ENCODE results near the gene PSMD1.
"Not testable (repeated sequence)": the region's sequence is repeated elsewhere in the genome, so short reads cannot be mapped to it uniquely, and the experiment has no call there.

PSMD1 gene

DNA sequence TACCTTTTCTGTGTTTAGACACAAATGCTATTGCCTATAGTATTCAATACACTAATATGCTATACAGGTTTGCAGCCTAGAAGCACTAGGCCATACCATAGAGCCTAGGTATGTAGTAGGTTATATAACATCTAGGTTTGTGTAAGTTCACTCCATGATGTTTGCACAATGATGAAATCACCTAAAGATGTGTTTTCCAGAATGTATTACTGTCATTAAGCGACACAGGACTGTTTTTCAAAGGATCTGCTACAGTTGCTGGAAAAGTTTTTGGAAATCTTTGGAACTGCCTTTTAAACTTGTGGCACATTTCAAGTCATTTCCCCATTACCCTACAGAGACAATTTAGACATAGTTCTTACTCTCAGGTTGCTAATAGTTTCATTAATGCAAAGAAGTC lies 9.3 kb downstream of the PSMD1 start:
- DNase-seq (ENCODE audit: low spot score), result no peak
- TF ChIP-seq, protein P1, sequence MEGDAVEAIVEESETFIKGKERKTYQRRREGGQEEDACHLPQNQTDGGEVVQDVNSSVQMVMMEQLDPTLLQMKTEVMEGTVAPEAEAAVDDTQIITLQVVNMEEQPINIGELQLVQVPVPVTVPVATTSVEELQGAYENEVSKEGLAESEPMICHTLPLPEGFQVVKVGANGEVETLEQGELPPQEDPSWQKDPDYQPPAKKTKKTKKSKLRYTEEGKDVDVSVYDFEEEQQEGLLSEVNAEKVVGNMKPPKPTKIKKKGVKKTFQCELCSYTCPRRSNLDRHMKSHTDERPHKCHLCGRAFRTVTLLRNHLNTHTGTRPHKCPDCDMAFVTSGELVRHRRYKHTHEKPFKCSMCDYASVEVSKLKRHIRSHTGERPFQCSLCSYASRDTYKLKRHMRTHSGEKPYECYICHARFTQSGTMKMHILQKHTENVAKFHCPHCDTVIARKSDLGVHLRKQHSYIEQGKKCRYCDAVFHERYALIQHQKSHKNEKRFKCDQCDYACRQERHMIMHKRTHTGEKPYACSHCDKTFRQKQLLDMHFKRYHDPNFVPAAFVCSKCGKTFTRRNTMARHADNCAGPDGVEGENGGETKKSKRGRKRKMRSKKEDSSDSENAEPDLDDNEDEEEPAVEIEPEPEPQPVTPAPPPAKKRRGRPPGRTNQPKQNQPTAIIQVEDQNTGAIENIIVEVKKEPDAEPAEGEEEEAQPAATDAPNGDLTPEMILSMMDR (IDR thresholded peaks at IDR 0.05; ENCODE audit: borderline replicate concordance, control extremely low read depth, extremely low read depth, insufficient read depth, missing control alignments), result no peak
- in situ Hi-C loops (cut with MboI; ENCODE audit: low sequenced_read_pairs, unreplicated experiment), result no loop called here

DNA sequence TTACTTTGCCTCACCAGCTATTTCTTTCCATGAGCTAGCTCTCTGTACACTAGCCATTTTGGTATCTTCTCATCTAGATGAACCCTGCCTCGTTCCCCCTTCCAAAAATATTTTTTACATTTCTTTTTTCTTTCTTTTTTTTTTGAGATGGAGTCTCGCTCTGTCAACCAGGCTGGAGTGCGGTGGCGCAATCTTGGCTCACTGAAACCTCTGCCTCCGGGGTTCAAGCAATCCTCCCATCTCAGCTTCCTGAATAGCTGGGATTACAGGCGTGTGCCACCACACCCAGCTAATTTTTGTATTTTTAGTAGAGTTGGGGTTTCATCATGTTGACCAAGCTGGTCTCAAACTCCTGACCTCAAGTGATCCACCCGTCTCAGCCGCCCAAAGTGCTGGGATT lies 10.9 kb downstream of the PSMD1 start:
- DNase-seq (ENCODE audit: low spot score); in situ Hi-C loops (cut with MboI; ENCODE audit: low sequenced_read_pairs, unreplicated experiment): not testable (repeated sequence)

DNA sequence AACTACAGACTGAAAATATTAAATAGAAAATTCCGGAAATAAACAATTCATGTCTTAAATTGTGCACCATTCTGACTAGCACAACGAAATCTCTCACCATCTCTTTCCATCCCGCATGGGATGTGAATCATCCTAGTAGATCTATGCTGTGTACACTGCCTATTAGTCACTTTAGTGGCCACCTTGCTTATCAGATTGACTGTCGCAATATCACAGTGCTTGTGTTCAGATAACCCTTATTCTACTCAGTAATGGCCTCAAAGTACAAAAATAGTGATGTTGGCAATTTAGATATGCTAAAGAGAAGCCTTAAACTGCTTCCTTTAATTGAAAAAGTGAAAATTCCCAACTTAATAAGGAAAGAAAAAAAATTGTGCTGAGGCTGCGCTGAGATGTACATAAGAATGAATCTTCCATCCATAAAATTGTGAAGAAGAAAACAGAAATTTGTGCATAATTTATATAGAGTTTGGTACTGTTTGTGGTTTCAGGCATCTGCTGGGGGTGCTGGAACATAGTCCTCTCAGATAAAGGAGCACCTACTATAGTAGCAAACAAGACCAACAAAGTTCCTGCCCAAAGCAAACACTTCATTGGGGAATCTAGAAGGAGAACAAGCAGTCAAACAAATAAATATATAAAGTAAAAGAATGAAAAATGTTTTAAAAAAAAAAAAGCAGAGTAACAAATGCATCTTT lies 12.0 kb downstream of the PSMD1 start:
- no peak for DNase-seq (ENCODE audit: low spot score)
- TF ChIP-seq, protein P1 (IDR thresholded peaks at IDR 0.05; ENCODE audit: borderline replicate concordance, control extremely low read depth, extremely low read depth, insufficient read depth, missing control alignments), result no peak
- in situ Hi-C loops (cut with MboI; ENCODE audit: low sequenced_read_pairs, unreplicated experiment), result no loop called here

DNA sequence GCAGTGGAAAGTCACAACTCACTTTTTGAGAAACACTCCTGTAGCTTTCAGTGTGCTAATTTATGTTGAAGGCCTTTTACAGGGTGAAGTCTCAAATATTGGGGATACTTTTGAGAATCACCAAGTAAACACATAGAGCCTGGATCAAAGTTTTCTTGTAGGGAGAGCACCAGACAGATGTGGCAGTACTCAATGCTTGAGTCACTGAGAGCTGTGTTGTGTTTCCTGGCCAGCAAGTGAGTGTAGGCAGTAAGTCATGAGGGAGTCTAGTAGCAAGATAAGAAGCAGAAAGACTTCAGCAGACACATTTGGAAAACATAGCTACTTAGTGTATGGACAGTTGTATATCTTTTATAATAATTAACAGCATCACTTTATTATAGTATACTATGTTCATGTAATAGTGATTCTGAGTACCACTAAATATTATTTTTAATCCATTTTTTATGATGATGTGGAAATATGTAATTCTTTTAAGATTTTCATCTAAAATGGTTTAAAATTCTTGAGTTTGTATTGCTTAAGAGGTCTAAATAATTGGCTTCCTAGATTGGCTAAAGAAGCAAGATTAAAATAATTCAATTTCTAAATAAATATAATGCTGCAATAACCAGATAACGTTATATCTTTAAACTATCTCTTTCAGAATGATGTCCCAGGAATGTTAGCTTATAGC lies 12.8 kb downstream of the PSMD1 start:
- TF ChIP-seq, protein P1 (IDR thresholded peaks at IDR 0.05; ENCODE audit: borderline replicate concordance, control extremely low read depth, extremely low read depth, insufficient read depth, missing control alignments), result no peak
- in situ Hi-C loops (cut with MboI; ENCODE audit: low sequenced_read_pairs, unreplicated experiment), result no loop called here

DNA sequence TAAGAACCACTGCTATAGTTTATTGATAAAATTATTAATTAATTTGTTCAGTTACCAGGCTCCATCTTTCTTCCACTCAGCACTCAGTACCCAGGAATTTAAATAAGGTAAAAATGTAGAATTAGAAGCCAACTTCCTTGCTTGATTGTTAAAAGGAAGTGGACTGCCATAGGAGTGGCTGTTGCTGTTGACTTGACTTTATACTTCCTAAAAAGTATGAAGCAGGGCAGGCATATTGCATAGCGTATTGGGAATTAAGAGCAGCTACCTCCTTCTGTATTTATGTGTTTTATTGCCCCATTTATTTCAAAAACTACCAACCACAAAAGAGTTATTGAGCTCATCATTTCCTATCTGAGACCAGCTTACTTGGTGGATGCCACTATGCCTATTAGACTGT lies 27.9 kb downstream of the PSMD1 start:
- DNase-seq (ENCODE audit: low spot score), result no peak
- in situ Hi-C loops (cut with MboI; ENCODE audit: low sequenced_read_pairs, unreplicated experiment), result no loop called here
- TF ChIP-seq, protein P1 (IDR thresholded peaks at IDR 0.05; ENCODE audit: borderline replicate concordance, control extremely low read depth, extremely low read depth, insufficient read depth, missing control alignments), result no peak

More for the DNA sequence above, 12.8 kb downstream of the PSMD1 start:
- no peak for DNase-seq (ENCODE audit: low spot score)

GRCh38 chr2:231088754-231089153 lies 32.1 kb downstream of the PSMD1 start:
- no peak for DNase-seq (ENCODE audit: low spot score)
- TF ChIP-seq, protein P1 (IDR thresholded peaks at IDR 0.05; ENCODE audit: borderline replicate concordance, control extremely low read depth, extremely low read depth, insufficient read depth, missing control alignments), result no peak
- in situ Hi-C loops (cut with MboI; ENCODE audit: low sequenced_read_pairs, unreplicated experiment), result no loop called here

GRCh38 chr2:231093933-231094332 lies 37.3 kb downstream of the PSMD1 start:
- DNase-seq (ENCODE audit: low spot score), result no peak
- TF ChIP-seq, protein P1 (IDR thresholded peaks at IDR 0.05; ENCODE audit: borderline replicate concordance, control extremely low read depth, extremely low read depth, insufficient read depth, missing control alignments), result no peak
- in situ Hi-C loops (cut with MboI; ENCODE audit: low sequenced_read_pairs, unreplicated experiment), result no loop called here
